Nephron (organoid): Measurements from ENCODE around the gene GLI3.

Source experiments
- H3K27ac Mint-ChIP-seq, 3 experiments: 2 replicates each; pipeline ENCODE4 v1.8.0; 2020; ENCODE audit warnings: mixed read lengths in 3 of 3, mild to moderate bottlenecking in 2 of 3, moderate library complexity in 1 of 3
- H3K27me3 Mint-ChIP-seq: 2 replicates; pipeline ENCODE4 v1.8.0; 2021; ENCODE audit warnings: low read depth, mild to moderate bottlenecking, moderate library complexity, mixed read lengths
- H3K36me3 Mint-ChIP-seq: 2 replicates; pipeline ENCODE4 v1.8.0; 2020; ENCODE audit warnings: low read depth, mixed read lengths
- H3K4me1 Mint-ChIP-seq: 2 replicates; pipeline ENCODE4 v1.8.0; 2020; ENCODE audit warnings: mixed read lengths
- H3K4me3 Mint-ChIP-seq, 3 experiments: 2 replicates each; pipeline ENCODE4 v1.8.0; 2020; ENCODE audit warnings: mild to moderate bottlenecking in 3 of 3, mixed read lengths in 3 of 3, moderate library complexity in 2 of 3
- H3K9me3 Mint-ChIP-seq: 2 replicates; pipeline ENCODE4 v1.8.0; 2020; ENCODE audit warnings: mixed read lengths
- TF ChIP-seq, protein P1 (sequence below), 3 experiments: fragments of 200-600 bp; sonication (generic); IDR thresholded peaks; one replicate each; pipeline ENCODE4 v1.5.0; 2021; ENCODE audit warnings: antibody characterized with exemption in 3 of 3; ENCODE audit not compliant: unreplicated experiment in 3 of 3

GLI3 gene

DNA sequence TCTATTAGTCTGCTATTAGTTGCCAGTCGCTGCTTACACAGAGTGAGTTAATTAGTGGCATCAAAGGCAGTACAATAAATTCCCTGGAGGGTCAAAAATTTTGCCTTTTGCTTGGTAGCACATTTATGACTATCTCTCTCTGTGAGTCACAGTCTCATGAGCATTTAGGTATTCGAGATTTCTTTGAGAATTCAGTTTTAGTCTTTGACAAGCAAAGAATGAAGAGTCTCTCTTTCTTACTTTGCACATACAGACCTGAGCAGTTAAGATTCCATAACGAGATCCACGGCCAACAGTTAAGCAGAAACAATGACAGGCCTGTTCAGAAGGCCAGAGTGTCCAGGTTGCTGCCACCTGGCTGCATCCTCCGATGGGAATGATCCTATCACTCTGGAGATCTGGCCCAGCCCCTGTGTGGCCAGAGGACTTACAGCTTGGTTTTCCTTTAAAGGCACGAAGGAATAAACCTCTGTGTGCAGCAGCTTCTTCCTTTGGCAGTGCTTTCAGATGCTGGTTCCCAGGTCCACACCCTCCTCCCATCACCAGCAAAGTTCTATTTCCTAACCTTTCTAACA is 80.6 kb downstream of the GLI3 start:
- no peaks in the 10 kb centered on the region for H3K27me3 Mint-ChIP-seq
- no peaks in the 10 kb centered on the region for H3K9me3 Mint-ChIP-seq
- H3K36me3 Mint-ChIP-seq: no peaks in the 10 kb centered on the region
- no peak overlapping the region for H3K4me3 Mint-ChIP-seq
- TF ChIP-seq, protein P1, sequence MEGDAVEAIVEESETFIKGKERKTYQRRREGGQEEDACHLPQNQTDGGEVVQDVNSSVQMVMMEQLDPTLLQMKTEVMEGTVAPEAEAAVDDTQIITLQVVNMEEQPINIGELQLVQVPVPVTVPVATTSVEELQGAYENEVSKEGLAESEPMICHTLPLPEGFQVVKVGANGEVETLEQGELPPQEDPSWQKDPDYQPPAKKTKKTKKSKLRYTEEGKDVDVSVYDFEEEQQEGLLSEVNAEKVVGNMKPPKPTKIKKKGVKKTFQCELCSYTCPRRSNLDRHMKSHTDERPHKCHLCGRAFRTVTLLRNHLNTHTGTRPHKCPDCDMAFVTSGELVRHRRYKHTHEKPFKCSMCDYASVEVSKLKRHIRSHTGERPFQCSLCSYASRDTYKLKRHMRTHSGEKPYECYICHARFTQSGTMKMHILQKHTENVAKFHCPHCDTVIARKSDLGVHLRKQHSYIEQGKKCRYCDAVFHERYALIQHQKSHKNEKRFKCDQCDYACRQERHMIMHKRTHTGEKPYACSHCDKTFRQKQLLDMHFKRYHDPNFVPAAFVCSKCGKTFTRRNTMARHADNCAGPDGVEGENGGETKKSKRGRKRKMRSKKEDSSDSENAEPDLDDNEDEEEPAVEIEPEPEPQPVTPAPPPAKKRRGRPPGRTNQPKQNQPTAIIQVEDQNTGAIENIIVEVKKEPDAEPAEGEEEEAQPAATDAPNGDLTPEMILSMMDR (IDR thresholded peaks at IDR 0.05; ENCODE audit: unreplicated experiment in 3 of 3): no peak
- peaks cover 43% of the 10 kb centered on the region for H3K4me1 Mint-ChIP-seq
- peak overlapping the region; percentile 50 to 65 (median 60) for H3K27ac Mint-ChIP-seq

DNA sequence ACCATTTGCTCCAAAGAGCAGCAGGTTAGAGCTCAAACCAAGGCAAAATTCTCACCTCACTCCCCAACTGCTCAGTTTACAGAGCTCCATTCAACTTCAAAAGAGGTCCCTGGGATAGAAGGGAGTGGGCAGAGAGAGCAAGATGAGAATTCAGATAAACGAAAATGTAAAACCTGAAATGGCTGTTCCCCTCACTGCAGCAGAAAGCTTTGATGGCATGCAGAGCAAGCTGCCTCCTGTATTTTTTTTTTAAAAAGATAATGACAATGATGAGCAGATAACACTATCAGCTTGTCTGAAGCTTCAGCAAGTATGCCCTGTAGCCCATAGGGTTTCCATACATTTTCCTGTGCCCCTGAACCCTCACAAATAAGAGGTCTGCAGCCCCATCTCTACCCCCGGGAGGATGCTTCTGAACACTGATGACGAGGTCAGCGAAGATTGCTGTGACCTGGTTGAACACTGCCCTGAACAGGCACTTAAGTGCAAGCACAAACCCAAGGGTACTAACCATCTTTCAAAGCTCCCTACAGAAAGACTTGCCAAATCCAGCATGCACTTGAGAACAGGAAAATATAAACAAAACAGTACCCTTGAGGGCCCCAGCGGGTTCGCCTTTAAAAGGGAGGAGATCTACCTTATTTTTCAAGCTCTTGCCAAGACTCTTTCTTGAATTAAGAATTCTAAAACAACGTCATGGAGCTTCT is 81.3 kb downstream of the GLI3 start:
- Mint-ChIP-seq H3K27me3 (no peaks in the 10 kb centered on the region), H3K36me3 (no peaks in the 10 kb centered on the region), H3K4me1 (peaks cover 36% of the 10 kb centered on the region), H3K4me3 (peak overlapping the region in 1 of 3 experiments; percentile 14), H3K9me3 (no peaks in the 10 kb centered on the region), H3K27ac (peak overlapping the region; percentile 50 to 65 (median 60))
- TF ChIP-seq, protein P1 (IDR thresholded peaks at IDR 0.05; ENCODE audit: unreplicated experiment in 3 of 3): no peak

GRCh38 chr7:42154173-42154572 is 82.8 kb downstream of the GLI3 start:
- H3K9me3 Mint-ChIP-seq: no peaks in the 10 kb centered on the region
- TF ChIP-seq, protein P1 (IDR thresholded peaks at IDR 0.05; ENCODE audit: unreplicated experiment in 3 of 3): no peak
- peak overlapping the region in 1 of 3 experiments; percentile 73 for H3K27ac Mint-ChIP-seq
- peak overlapping the region; percentile 1 to 32 (median 8) for H3K4me3 Mint-ChIP-seq
- no peaks in the 10 kb centered on the region for H3K36me3 Mint-ChIP-seq
- no peaks in the 10 kb centered on the region for H3K27me3 Mint-ChIP-seq
- peaks cover 32% of the 10 kb centered on the region for H3K4me1 Mint-ChIP-seq

DNA sequence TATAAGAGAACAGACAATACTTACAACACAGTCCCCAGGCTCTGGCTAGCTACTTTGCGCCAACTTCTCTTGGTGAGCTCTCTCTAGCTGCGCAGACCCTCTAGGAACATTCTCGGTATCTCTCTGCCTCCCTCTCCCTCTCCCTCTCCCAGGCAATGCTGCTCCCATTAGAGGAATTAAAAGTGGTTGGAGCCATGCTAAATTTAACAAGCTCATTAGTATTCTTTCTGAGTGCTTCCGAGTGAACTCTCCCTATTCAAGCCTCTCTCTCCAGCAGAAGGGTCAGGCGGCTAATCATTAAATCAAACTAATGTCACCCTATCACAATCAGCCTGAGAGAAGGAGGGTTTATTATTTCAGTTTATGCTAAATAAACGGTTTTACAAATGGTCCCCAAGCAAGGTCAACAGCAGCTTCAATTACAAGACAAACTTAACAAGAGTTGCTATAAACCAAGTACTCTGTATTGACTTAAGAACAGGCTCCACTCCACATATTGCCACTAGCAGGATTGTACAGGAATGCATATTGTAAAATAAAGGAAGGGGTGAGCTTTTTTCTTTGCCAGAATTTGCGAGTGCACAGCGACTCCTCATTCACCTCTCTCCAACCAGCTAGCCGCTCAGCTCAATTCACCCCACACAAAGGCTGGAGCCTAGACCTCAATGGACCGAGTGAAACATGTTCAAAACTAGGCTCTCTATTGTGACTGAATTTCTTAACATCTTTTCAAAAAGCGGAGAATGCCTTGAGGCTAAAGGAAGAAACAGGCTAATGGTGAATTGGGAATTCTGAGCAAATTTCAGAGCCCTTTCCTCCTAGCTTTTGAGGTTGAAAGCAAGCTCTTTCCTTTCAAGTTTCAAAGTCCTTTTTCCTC is 84.4 kb downstream of the GLI3 start:
- no peak overlapping the region for H3K4me3 Mint-ChIP-seq
- no peak overlapping the region for H3K27ac Mint-ChIP-seq
- TF ChIP-seq, protein P1 (IDR thresholded peaks at IDR 0.05; ENCODE audit: unreplicated experiment in 3 of 3): no peak
- H3K9me3 Mint-ChIP-seq: no peaks in the 10 kb centered on the region
- H3K36me3 Mint-ChIP-seq: peaks cover 8% of the 10 kb centered on the region
- no peaks in the 10 kb centered on the region for H3K27me3 Mint-ChIP-seq
- peaks cover 26% of the 10 kb centered on the region for H3K4me1 Mint-ChIP-seq

DNA sequence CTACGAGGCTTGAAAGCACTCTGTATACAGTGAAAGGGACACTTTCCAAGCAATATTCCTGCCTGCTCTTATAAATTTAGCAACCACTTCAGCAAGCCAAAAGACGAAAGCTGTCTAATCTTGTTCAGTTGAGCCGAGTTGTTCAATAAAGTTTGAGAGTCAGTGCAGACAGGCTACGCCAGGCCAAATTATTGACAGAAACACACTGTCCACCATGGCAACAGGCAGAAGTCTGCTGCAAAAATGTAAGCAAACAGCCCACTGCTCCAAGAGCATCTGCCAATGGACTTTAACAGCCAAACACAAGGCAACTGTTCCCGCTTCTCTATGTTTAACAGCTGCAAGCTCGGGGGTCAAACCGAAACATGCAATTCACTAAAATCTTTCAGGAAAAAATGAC is 85.7 kb downstream of the GLI3 start:
- H3K27ac Mint-ChIP-seq: no peak overlapping the region
- peaks cover 25% of the 10 kb centered on the region for H3K4me1 Mint-ChIP-seq
- H3K27me3 Mint-ChIP-seq: no peaks in the 10 kb centered on the region
- H3K36me3 Mint-ChIP-seq: peaks cover 19% of the 10 kb centered on the region
- no peaks in the 10 kb centered on the region for H3K9me3 Mint-ChIP-seq
- TF ChIP-seq, protein P1 (IDR thresholded peaks at IDR 0.05; ENCODE audit: unreplicated experiment in 3 of 3): no peak
- H3K4me3 Mint-ChIP-seq: no peak overlapping the region
